Astrocyte of the spinal cord (primary cell): ENCODE measurements around the gene SAMD8.

Experiments
- DNase-seq: peaks from one replicate; pipeline ENCODE4 v3.0.0; 2011; ENCODE audit warnings: low read depth, low spot score
- H3K4me3 ChIP-seq: 2 replicates; pipeline ENCODE4 v1.5.1; 2011; ENCODE audit warnings: low read depth, mild to moderate bottlenecking, low read length, moderate library complexity
- in situ Hi-C: cut with HindIII; loops from 2 replicates; pipeline ENCODE4 v1.10.0; 2017; ENCODE audit warnings: low sequenced_read_pairs
- TF ChIP-seq, protein P1 (sequence below): IDR thresholded peaks from 2 replicates; pipeline ENCODE4 v1.5.1; 2012; ENCODE audit warnings: low read depth, mild to moderate bottlenecking, low read length, inconsistent platforms

SAMD8 gene

GRCh38 chr10:75096749-75097148 lies 14.7 kb upstream of the SAMD8 start:
- TF ChIP-seq, protein P1, sequence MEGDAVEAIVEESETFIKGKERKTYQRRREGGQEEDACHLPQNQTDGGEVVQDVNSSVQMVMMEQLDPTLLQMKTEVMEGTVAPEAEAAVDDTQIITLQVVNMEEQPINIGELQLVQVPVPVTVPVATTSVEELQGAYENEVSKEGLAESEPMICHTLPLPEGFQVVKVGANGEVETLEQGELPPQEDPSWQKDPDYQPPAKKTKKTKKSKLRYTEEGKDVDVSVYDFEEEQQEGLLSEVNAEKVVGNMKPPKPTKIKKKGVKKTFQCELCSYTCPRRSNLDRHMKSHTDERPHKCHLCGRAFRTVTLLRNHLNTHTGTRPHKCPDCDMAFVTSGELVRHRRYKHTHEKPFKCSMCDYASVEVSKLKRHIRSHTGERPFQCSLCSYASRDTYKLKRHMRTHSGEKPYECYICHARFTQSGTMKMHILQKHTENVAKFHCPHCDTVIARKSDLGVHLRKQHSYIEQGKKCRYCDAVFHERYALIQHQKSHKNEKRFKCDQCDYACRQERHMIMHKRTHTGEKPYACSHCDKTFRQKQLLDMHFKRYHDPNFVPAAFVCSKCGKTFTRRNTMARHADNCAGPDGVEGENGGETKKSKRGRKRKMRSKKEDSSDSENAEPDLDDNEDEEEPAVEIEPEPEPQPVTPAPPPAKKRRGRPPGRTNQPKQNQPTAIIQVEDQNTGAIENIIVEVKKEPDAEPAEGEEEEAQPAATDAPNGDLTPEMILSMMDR, result no peak

DNA sequence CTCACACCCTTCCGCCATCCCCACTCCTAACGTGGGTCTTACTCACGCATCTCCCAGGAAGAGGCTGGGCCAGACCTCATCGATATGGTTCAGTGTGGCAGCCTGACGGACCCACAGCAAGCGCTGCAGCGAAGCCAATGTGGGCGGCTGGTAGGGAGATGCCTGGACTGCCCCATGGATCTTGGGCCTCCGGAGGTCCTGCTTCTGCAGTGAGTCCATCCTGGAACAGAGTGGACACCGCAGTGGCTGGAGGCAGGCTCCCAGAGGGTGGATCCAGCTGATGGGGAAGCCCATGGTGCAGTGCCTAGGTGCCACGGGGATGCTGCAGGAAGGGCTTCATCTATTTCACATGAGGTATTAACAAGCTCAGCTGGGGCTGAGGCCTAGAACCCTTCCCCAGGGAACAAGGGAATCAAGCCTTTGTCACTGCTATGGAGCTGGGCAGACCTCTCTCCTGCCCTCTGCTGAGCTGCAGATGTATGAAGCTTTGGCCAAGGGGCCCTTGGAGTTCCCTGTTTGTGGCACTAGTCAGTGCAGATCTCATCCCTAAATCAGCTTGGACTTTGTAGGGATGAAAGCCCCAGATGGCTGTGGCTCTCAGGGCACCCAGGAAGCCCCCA lies 13.7 kb upstream of the SAMD8 start:
- in situ Hi-C loops, result no loop called here
- DNase-seq, result peak; percentile 11
- no peak overlapping the region for H3K4me3 ChIP-seq
- TF ChIP-seq, protein P1, result peak; percentile 46

More at GRCh38 chr10:75096749-75097148, 14.7 kb upstream of the SAMD8 start:
- no peak for DNase-seq
- in situ Hi-C loops, result no loop called here
- no peak overlapping the region for H3K4me3 ChIP-seq

- in situ Hi-C loops, result no loop called here
- no peak overlapping the region for H3K4me3 ChIP-seq
- no peak for DNase-seq
- TF ChIP-seq, protein P1, result no peak
Observed at GRCh38 chr10:75098902-75099673, 12.4 kb upstream of the SAMD8 start.

DNA sequence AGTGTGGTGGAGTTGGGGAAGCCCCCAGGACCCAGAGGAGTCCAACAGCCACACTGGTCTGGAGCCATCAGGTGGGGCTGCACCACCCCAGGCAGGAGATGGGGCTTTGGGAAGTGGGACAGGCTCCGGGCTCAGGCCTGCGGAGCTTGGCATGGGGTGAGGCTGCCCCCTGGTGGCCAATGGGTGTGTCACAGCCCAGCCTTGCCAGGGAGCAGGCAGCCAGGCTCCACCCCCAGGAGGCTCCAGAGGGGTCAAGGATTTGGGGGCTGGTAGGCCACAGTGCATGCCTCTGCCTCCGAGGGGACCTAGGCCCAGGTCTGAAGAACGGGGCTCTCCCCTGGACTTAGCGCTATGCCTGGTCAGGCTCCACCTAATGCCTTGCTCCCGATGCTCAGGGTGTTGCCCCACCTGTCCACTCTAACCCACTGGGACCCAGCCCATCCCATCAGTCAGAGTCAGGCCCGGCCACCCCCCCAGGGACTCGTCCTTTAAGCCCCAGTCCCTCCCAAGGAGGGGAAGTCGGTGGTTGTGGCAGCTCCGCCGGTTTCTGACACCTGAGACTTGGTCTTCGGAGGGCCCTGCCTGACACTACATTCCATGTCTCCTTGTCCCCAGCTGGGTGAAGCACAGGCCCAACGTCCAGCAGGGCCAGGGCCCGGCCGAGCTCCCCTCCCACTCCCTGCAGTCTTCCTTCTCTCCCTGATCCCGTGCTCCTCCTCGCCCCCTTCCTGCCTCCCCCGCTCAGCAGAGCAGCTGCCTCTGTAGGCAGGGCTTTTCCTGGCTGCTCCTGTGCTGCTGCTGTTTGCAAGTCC lies 11.3 kb upstream of the SAMD8 start:
- in situ Hi-C loops, result no loop called here
- DNase-seq, result peak; percentile 53
- no peak overlapping the region for H3K4me3 ChIP-seq
- TF ChIP-seq, protein P1, result peak; percentile 97

DNA sequence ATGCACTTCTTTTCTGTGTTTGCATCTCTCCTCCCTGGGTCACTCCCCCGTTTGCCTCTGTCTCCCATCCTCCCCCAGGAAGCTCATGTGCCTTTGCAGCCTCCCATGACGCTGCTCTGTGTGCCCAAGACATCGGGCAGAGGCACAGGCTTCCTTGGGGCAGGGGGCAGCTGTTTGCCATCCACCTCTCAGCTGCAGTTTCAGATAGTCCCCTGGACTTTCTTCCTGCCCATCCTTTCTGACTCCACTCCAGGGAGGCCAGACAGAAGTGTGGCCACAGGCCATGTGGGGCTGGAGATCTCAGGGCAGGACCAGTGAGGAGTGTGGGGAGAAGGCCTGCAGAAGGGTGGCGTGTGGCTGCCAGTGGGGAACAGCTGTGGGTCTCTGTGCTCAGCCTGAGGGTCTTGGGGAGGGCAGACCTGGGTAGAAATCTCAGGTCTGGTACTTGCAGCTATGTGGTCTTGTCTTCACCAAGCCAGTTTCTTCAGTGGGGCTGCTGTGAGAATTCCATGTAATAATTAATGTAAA lies 10.6 kb upstream of the SAMD8 start:
- in situ Hi-C loops, result no loop called here
- no peak overlapping the region for H3K4me3 ChIP-seq
- no peak for DNase-seq
- TF ChIP-seq, protein P1, result no peak

- H3K4me3 ChIP-seq, result no peak overlapping the region
- in situ Hi-C loops, result no loop called here
- TF ChIP-seq, protein P1, result no peak
- no peak for DNase-seq
Observed at GRCh38 chr10:75101416-75102251, 9.8 kb upstream of the SAMD8 start.
